ENCODE measurements around the gene PCCB. TPM values are rescaled to one million over a fixed set of nuclear protein-coding genes. Genes with fewer than 3 reads are reported as not detected.
A peak's percentile ranks its signal among the peaks of the same experiment; 100 is the strongest.

PCCB gene
- total RNA-seq, 1 experiment from 2014 or later, result 63.4 TPM

DNA sequence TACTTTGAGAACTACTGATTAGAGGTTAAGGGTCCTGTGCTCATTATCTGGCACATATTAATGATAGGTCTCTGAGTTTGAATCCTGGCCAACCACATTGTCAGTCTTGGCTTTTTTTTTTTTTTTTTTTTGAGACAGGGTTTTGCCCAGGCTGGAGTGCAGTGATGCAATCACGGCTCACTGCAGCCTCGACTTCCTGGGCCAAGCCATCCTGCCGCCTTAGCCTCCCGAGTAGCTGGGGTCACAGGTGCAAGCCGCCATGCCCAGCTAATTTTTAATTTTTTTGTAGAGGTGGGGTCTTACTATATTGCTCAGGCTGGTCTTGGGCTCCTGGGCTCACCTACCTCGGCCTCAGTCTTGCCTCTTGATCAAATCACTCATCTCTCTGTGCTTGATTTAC is 547 bp upstream of the PCCB start:
- Histone ChIP-seq H3K27me3 (ENCODE audit: control insufficient read depth, insufficient read depth, low read length) (no peaks in the 10 kb centered on the region), H3K36me3 (ENCODE audit: control insufficient read depth, insufficient read depth, low read length) (no peaks in the 10 kb centered on the region), H3K4me1 (ENCODE audit: control insufficient read depth, insufficient read depth, low read length) (peaks cover 8% of the 10 kb centered on the region), H3K27ac (ENCODE audit: low read length) (peak overlapping the region; percentile 84), H3K9me3 (ENCODE audit: control insufficient read depth, insufficient read depth, low read depth, low read length) (no peaks in the 10 kb centered on the region), H3K4me3 (ENCODE audit: low read depth in 2 of 2, low read length in 2 of 2) (peak overlapping the region; percentile 62 to 79)
- intact Hi-C loops (cut with micrococcal nuclease; ENCODE audit: unreplicated experiment) (loop anchor here (10.0 kb wide), 1 partner anchor 175 kb away; no protein-coding TSS in a partner anchor), in situ Hi-C loops (cut with HindIII; ENCODE audit: low pct_unique_long_range_greater_than_20kb, low sequenced_read_pairs) (no loop called here)
- DNase-seq (ENCODE audit: low read depth, low spot score) (no peak), ATAC-seq (no peak)
- TF ChIP-seq, protein P1, sequence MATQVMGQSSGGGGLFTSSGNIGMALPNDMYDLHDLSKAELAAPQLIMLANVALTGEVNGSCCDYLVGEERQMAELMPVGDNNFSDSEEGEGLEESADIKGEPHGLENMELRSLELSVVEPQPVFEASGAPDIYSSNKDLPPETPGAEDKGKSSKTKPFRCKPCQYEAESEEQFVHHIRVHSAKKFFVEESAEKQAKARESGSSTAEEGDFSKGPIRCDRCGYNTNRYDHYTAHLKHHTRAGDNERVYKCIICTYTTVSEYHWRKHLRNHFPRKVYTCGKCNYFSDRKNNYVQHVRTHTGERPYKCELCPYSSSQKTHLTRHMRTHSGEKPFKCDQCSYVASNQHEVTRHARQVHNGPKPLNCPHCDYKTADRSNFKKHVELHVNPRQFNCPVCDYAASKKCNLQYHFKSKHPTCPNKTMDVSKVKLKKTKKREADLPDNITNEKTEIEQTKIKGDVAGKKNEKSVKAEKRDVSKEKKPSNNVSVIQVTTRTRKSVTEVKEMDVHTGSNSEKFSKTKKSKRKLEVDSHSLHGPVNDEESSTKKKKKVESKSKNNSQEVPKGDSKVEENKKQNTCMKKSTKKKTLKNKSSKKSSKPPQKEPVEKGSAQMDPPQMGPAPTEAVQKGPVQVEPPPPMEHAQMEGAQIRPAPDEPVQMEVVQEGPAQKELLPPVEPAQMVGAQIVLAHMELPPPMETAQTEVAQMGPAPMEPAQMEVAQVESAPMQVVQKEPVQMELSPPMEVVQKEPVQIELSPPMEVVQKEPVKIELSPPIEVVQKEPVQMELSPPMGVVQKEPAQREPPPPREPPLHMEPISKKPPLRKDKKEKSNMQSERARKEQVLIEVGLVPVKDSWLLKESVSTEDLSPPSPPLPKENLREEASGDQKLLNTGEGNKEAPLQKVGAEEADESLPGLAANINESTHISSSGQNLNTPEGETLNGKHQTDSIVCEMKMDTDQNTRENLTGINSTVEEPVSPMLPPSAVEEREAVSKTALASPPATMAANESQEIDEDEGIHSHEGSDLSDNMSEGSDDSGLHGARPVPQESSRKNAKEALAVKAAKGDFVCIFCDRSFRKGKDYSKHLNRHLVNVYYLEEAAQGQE (IDR thresholded peaks at IDR 0.05; ENCODE audit: insufficient read depth in 1 of 2, low read depth in 2 of 2, low read length in 1 of 2), result no peak
- TF ChIP-seq TCF7L2 (IDR thresholded peaks at IDR 0.05; ENCODE audit: low read depth, low read length) (no peak), POLR2AphosphoS5 (IDR thresholded peaks at IDR 0.05; ENCODE audit: low read depth, low read length) (no peak), SIN3A (IDR thresholded peaks at IDR 0.05; ENCODE audit: borderline replicate concordance, insufficient read depth, low read depth, low read length) (no peak), CTCF (IDR thresholded peaks at IDR 0.05) (no peak)
- BruUV-seq (replicated peaks), result no TSS peak
- ChIA-PET CTCF (no interaction called here), POLR2A (no interaction called here)

GRCh38 chr3:136250903-136251460 is 842 bp downstream of the PCCB start:
- TF ChIP-seq CTCF (IDR thresholded peaks at IDR 0.05) (no peak; the same call in 1 of the 2 replicates), POLR2AphosphoS5 (IDR thresholded peaks at IDR 0.05; ENCODE audit: low read depth, low read length) (no peak), TCF7L2 (IDR thresholded peaks at IDR 0.05; ENCODE audit: low read depth, low read length) (no peak), SIN3A (IDR thresholded peaks at IDR 0.05; ENCODE audit: borderline replicate concordance, insufficient read depth, low read depth, low read length) (no peak)
- TF ChIP-seq, protein P1 (IDR thresholded peaks at IDR 0.05; ENCODE audit: insufficient read depth in 1 of 2, low read depth in 2 of 2, low read length in 1 of 2), result no peak
- intact Hi-C loops (cut with micrococcal nuclease; ENCODE audit: unreplicated experiment), result no loop called here
- Histone ChIP-seq H3K9me3 (ENCODE audit: control insufficient read depth, insufficient read depth, low read depth, low read length) (no peaks in the 10 kb centered on the region), H3K4me3 (ENCODE audit: low read depth in 2 of 2, low read length in 2 of 2) (peak overlapping the region; percentile 62 to 79), H3K36me3 (ENCODE audit: control insufficient read depth, insufficient read depth, low read length) (no peaks in the 10 kb centered on the region; the same call in 1 of the 2 replicates), H3K27ac (ENCODE audit: low read length) (peak overlapping the region; percentile 84), H3K4me1 (ENCODE audit: control insufficient read depth, insufficient read depth, low read length) (peaks cover 8% of the 10 kb centered on the region), H3K27me3 (ENCODE audit: control insufficient read depth, insufficient read depth, low read length) (no peaks in the 10 kb centered on the region)
- no peak for DNase-seq (ENCODE audit: low read depth, low spot score)
- POLR2A ChIA-PET, result interaction anchor here (1.0 kb wide), 1 partner anchor 58 kb away, joined by 4 read pairs; no protein-coding TSS in a partner anchor
- BruUV-seq (replicated peaks), result TSS peak; percentile 82
- in situ Hi-C loops (cut with HindIII; ENCODE audit: low pct_unique_long_range_greater_than_20kb, low sequenced_read_pairs), result no loop called here
- ATAC-seq, result peak; percentile 29
- CTCF ChIA-PET, result interaction anchor here (0.6 kb wide), 1 partner anchor 174 kb away, joined by 3 read pairs; no protein-coding TSS in a partner anchor
